Suppressor macrophage (primary cell): Measurements from ENCODE around the gene BUD23.
"Not testable (repeated sequence)": the region's sequence is repeated elsewhere in the genome, so short reads cannot be mapped to it uniquely, and the experiment has no call there.

Source experiments
- DNase-seq, 4 experiments: peaks; one replicate each; pipeline ENCODE4 v3.0.0-alpha.2; 2020 to 2022

The BUD23 gene

DNA sequence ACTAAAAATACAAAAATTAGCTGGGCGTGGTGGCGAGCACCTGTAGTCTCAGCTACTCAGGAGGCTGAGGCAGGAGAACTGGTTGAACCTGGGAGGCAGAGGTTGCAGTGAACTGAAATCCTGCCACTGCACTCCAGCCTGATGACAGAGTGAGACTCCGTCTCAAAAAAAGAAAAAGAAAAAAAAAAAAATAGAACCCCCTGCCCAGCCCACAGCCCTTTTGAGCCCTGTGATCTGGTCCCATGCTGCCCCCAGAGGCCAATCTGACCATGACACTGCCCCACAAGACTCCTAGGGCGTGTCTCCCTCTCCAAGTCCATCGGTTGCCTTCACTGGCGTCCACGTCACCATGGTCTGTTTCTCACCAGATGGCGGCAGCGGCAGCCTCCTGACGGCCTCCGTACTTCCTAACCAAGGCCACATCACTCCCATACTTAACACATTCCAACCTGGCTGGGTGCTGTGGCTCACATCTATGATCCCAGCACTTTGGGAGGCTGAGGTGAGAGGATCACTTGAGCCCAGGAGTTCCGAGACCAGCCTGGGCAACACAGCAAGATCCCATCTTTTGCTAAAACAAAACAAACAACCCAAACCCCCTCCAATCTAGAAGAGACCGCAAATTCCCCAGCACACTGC is 18.1 kb downstream of the BUD23 start:
- peak in 3 of 4 experiments; percentile 58 to 70 (median 61) for DNase-seq

GRCh38 chr7:73702226-73702625 is 18.8 kb downstream of the BUD23 start:
- DNase-seq = no peak

- DNase-seq = no peak
Observed at GRCh38 chr7:73702665-73703064, 19.3 kb downstream of the BUD23 start.

DNA sequence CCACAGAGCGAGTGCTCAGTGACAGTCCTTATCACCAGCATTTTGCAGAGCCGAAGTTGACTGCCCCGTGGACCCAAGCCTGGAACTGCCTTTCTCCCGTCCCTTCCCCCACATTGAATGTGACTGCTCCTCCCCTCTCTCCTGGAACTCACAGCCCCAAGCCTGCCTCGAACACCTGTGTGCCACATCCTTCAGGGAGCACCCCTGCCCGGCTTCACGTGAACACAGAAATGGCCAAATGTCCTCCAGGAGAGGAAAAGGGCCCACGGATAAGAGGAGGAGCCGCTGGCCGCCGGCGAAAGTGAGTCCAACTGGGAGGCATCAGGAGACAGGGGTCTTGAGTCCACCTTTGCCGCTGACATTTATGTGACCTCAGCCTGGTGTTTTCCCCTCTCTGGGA is 19.8 kb downstream of the BUD23 start:
- DNase-seq = no peak

DNA sequence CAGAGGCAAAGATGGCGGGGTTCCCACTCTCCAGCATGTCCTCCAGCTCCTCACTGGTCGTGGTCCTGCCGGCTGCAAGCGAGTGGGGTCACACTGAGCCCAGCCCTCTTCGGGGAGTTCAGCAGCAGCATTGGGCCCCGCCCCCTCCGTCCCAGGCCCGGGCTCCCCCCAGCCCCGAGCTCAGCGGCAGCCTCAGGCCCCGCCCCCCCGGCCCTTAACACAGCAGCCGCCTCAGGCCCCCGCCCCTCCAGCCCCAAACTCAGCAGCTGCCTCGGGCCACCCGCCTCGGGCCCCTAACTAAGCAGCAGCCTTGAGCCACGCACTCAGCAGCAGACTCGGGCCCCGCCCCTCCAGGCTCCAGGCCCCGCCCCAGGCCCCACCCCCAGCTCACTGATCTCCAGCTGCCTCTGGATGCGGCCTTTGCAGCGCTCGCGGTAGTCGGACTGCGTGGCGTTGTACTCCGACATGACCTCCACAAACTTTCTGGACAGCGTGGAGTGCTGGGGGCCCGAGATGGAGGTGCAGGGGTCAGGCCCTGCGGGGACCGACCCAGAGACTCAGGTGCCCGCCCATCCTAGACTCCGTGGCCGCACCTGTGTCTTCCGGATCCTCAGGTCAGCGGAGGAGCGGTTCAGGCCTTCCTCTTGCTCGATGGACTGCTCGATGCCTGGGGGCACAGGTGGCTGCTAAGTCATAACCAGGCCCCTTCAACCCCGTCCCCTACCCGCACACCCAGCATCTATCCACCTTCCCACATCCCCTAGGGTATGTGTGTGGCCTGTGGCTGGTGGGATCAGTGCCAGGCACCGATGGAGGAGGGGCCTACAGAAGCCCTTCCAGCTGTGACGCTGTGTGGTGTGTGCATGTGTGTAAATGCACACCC is 20.6 kb downstream of the BUD23 start:
- DNase-seq = peak; percentile 40 to 68 (median 50)

GRCh38 chr7:73704640-73705550 is 21.5 kb downstream of the BUD23 start:
- no peak for DNase-seq

DNA sequence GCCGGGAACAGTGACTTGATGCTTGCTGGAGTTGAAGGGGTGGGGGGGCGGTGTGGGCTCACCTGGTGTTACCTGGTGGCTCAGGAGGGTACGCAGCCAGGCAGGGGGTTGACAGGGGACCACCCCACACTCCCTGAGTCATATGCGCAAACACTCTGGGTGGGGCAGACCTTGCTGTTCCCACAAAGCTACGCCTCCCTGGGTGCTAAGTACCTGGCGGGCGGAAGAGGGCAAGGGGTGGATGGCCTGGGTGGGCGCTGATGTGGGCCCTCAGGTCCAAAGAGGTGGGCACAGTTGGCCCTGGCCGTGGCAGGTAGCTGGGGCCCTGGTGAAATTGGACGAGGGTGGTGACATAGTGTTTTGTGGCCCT is 22.1 kb downstream of the BUD23 start:
- DNase-seq = no peak

DNA sequence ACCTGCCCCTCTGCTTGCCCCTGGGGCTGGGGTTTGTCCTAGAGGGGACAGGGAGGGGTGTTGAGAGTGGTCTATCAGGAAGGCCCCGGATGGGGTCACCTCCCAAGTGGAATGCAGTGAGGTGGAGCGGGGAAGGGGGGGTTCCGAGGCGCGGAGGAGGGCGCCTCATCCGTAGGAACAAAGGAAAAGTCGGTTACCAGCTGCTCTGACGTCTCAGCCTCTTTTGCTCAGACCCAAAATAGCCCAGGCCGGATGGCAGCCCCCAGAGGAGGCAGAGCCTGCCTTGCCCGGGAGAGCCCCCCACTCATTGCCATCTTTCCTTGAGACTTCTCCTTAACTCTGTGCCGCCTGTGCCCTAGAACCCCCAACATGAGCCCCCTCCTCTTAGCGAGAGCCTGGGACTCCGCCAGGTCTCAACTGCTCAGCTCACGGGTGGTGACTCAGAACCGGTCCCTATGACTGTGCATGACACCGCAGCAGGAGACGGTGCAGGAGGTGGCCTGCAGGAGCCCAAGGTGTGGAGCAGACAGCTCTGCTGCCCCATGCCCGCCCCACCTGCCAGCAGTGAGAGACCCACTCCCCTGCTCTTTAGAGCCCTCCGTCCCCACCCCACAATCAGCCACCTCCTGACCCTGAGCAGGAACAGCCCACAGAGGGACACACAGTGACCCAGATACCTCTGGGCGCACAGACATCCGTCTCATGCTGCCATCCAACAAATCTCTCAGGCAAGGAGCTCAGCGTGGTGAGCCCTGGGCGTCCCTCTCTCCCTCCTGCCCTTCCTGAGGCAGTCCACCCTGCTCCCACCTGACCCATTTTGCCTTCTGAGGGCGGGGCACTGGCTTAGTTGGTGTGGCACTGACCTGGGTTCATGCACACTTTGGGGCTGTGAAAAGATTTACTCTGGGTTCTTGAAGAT is 23.0 kb downstream of the BUD23 start:
- DNase-seq = no peak

DNA sequence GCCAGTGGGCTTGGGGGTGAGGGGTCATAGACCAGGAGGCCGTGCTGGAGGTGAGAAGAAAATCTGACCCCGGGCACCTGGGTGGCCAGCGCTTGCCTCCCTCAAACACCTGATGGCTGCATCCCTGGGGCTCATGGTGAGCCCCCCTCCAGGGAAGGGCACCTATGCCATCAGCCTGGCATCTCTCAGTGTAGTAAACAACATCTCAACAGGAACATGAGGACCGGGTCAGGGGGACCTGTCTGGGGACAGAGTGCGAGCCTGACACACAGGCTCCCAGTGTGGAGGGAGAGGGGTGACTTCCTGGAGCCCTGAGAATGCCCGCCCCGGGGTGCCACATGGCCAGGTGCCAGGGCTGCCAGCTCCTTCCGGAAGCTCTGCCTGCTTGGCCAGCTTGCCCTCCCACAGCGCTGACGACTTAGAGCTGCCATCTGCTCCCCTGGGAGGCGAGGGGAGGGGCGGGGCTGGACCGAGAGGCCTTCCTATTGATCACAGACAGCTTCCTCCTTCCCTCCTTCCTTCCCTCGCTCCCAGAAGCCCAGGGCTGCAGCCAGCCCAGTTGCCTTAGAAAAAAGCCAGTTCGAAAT is 23.7 kb downstream of the BUD23 start:
- peak in 2 of 4 experiments; percentile 52 to 68 for DNase-seq

- no peak for DNase-seq
Observed at GRCh38 chr7:73708961-73709549, 25.7 kb downstream of the BUD23 start.

- DNase-seq = no peak
Observed at GRCh38 chr7:73712773-73713172, 29.4 kb downstream of the BUD23 start.

DNA sequence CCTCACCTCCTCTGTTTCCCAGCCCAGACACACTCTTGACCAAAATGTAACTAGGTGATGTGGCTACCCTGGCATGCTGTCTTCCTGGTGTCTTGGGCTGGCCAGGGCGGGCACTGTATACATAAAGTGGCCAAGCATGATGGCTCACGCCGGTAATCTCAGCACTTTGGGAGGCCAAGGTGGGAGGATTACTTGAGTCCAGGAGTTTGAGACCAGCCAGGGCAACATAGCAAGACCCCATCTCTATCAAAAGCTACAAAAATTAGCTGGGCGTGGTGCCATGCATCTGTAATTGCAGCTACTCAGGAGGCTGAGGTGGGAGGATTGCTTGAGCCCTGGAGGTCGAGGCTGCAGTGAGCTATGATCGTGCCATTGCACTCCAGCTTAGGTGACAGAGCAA is 29.9 kb downstream of the BUD23 start:
- not testable (repeated sequence) for DNase-seq

- DNase-seq = peak in 3 of 4 experiments; percentile 35 to 58 (median 43)
Observed at GRCh38 chr7:73715648-73716317, 32.4 kb downstream of the BUD23 start.

GRCh38 chr7:73716318-73716890 is 33.0 kb downstream of the BUD23 start:
- no peak for DNase-seq

DNA sequence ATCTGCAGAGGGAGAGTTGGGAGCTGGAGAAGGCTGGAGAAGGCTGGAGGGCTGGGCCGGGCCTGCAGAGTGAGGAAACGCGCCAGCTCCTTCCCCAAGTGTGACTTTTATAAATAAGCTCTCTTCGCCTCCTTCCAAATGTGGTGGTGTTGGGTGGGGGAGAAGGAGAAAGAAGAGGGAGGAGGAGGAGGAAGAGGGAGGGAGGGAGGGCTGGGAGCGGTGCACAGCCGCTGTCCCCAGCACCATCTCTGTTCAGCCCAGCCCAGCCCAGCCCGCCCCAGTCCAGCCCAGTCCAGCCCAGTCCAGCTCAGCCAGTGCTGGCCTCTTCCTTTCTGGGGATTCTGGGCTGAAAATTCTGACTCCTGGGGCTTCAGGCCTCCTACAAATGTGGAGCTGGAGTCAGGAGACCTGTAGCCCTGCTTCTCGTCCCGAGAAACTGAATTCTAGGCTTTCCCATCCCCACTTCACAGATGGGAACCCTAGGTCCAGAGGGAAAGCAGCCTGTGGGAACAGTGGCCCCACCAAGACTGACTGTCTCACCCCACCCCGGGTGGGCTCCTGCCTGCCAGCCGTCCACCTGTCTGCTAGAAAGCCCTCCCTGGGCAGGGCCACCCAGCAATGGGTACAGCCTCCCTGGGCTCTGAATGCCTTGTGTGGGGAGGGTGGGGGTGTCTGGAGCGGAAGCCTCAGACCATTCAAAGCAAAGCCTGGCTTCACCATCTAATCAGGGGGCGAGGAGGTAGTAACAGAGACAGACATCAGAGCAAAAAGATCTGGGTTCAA is 33.8 kb downstream of the BUD23 start:
- DNase-seq = peak in 1 of 4 experiments; percentile 36

DNA sequence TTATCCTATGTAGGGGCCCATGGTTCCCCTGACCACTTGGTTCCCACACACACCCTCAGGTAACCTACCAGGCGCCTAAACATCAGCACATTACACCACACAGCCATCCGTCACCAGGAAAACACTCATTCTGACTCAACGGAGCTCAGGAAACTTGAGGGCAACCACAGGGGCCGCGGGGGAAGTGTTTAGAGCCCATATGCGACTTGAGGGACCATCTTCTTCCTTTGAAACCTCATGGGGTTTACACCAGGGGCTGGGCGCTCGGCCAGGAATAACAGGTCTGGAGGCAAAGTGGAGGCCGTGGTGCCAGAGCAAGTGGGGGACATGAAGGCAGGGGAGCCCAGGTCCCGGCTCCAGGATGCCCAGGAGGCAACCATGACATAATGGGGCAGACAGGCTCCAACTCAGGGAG is 34.6 kb downstream of the BUD23 start:
- DNase-seq = peak; percentile 70 to 82 (median 72)

DNA sequence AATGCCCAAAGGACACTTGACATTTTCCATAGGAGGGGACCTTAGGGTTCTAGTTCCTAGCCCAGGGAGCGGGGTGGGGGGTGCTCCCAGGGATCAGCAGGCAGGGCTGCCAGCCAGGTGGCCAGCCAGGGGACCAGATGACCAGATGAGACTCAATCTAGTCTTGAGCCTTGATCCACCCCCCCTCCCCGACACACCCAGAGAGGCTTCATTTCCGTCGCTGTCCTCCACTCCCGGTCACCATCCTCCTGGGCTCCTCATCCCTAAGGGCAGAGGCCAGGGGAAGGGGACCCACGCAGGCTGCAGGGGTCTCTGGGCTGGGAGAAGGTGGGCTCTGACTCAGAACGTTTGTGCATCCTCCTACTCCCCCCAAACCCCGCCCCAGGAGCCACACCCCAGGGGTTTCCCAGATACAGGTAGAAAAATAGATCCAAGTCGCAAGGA is 35.1 kb downstream of the BUD23 start:
- DNase-seq = no peak

- DNase-seq = peak; percentile 78 to 94 (median 86)
Observed at GRCh38 chr7:73718905-73719805, 35.8 kb downstream of the BUD23 start, which contains the start of gene STX1A. STX1A (minus strand) TSS chr7:73719669; CDS start chr7:73719631, 38 bp downstream.
